ENCODE results near the gene NEMP1. TPM values are rescaled to one million over a fixed set of nuclear protein-coding genes. Genes with fewer than 3 reads are reported as not detected.

The NEMP1 gene
- total and polyA plus RNA-seq, 3 donors from 2014 or later, result 15.9 to 18.2 (median 18.1) TPM

DNA sequence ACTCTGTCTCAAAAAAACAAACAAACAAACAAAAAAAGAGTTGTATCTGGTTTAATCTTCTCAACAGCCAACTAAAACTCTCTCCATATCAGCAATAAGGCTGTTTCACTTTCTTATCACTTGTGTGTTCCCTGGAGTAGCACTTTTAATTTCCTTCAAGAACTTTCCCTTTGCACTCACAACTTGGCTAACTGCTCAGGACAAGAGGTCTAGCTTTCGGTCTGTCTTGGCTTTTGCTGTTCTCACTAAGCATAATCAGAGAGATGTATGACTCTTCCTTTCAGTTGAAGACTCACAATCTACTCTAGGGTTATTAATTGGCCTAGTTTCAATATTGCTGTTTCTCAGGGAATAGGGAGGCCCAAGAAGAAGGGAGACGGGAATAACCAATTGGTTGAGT is 12.3 kb downstream of the NEMP1 start:
- H3K36me3 ChIP-seq (ENCODE audit: low read depth, missing control alignments), result no peaks in the 10 kb centered on the region
- DNase-seq, result no peak
- TF ChIP-seq POLR2A (IDR thresholded peaks at IDR 0.05), result no peak
- TF ChIP-seq CTCF (IDR thresholded peaks at IDR 0.05), result no peak
- H3K27ac ChIP-seq, result peak overlapping the region in 1 of 2 donors; percentile 62
- H3K4me3 ChIP-seq, result no peak overlapping the region
- 55 to 70% methylated on average over 2 of the region's 2 CpGs for WGBS, 2 donors
- H3K27me3 ChIP-seq, result no peaks in the 10 kb centered on the region
- peaks cover 4% of the 10 kb centered on the region for H3K4me1 ChIP-seq
- no peaks in the 10 kb centered on the region for H3K9me3 ChIP-seq
- intact Hi-C loops (cut with DNase I; ENCODE audit: low total_unique reads), result loop anchor here (5.0 kb wide), 1 partner anchor 46 kb away; the partner anchor contains the start of gene STAT6

- Histone ChIP-seq H3K27ac (no peak overlapping the region), H3K4me3 (no peak overlapping the region), H3K9me3 (no peaks in the 10 kb centered on the region), H3K27me3 (no peaks in the 10 kb centered on the region), H3K36me3 (ENCODE audit: low read depth, missing control alignments) (no peaks in the 10 kb centered on the region), H3K4me1 (no peaks in the 10 kb centered on the region)
- 78 to 82% methylated on average over 5 of the region's 5 CpGs for WGBS, 2 donors
- no peak for DNase-seq
- TF ChIP-seq CTCF (IDR thresholded peaks at IDR 0.05) (no peak), POLR2A (IDR thresholded peaks at IDR 0.05) (no peak)
- intact Hi-C loops (cut with DNase I; ENCODE audit: low total_unique reads), result no loop called here
These were observed 14.5 kb downstream of the NEMP1 start for GRCh38 chr12:57063991-57064685.

GRCh38 chr12:57058454-57058853 is 20.1 kb downstream of the NEMP1 start:
- intact Hi-C loops (cut with DNase I; ENCODE audit: low total_unique reads), result no loop called here
- DNase-seq, result no peak
- H3K36me3 ChIP-seq (ENCODE audit: low read depth, missing control alignments), result no peaks in the 10 kb centered on the region
- H3K9me3 ChIP-seq, result no peaks in the 10 kb centered on the region
- H3K27ac ChIP-seq, result no peak overlapping the region
- no peaks in the 10 kb centered on the region for H3K27me3 ChIP-seq
- WGBS, 2 donors, result 95% methylated on average over 1 of the region's 1 CpG
- no peaks in the 10 kb centered on the region for H3K4me1 ChIP-seq
- no peak overlapping the region for H3K4me3 ChIP-seq
- no peak for TF ChIP-seq CTCF (IDR thresholded peaks at IDR 0.05)
- TF ChIP-seq POLR2A (IDR thresholded peaks at IDR 0.05), result no peak

DNA sequence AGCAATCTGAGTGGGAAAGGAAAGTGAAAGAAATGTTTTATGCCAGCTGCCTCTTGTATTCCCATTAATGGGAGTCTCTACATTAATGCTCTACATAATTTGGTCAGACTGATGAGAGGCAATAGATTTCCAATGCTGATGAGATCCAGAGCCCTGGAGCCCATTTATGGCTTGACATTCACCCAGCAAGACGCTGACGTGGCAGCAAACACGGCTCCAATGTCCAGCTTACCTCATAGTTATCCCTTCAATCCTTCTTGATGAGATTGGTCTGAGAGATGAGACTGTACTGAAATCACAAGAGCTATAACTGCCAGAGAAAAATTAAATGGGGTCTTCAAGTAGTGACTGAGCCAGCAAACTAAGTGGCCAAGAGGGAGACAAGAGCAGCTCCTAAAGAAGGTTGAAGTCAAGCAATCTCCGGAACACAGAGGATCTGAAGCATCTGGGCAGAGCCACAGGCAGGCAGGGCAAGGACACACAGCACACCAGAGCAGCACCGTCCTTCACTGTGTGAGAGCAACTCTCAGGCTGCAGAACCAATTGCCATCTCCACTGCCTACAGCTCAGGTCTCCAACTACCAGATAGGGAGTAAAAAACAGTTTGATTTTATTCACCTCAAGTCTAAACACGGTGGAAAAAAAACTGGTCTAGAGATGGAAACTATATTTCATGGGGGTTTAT is 21.4 kb downstream of the NEMP1 start:
- Histone ChIP-seq H3K4me3 (no peak overlapping the region), H3K27ac (peak overlapping the region; percentile 10 to 78), H3K27me3 (no peaks in the 10 kb centered on the region), H3K9me3 (no peaks in the 10 kb centered on the region), H3K4me1 (no peaks in the 10 kb centered on the region), H3K36me3 (ENCODE audit: low read depth, missing control alignments) (no peaks in the 10 kb centered on the region)
- intact Hi-C loops (cut with DNase I; ENCODE audit: low total_unique reads), result no loop called here
- no peak for TF ChIP-seq POLR2A (IDR thresholded peaks at IDR 0.05)
- TF ChIP-seq CTCF (IDR thresholded peaks at IDR 0.05), result no peak
- 63 to 76% methylated on average over 6 of the region's 6 CpGs for WGBS, 2 donors
- no peak for DNase-seq

Measured in testis (tissue), 3 donors.